Keratinocyte (primary cell): ENCODE results near the gene ALPP. TPM values are rescaled to one million over a fixed set of nuclear protein-coding genes. Genes with fewer than 3 reads are reported as not detected.
"Not testable (repeated sequence)": the region's sequence is repeated elsewhere in the genome, so short reads cannot be mapped to it uniquely, and the experiment has no call there.

ENCODE experiments used
- DNase-seq: peaks from one replicate; pipeline ENCODE4 v3.0.0-alpha.2; 2011; ENCODE audit warnings: low read depth, missing footprints, low spot score
- FAIRE-seq: peaks from 2 replicates; lab custom pipeline; 2011; peaks lifted over from hg19 to GRCh38; lab: Jason Lieb, UNC
- H2AFZ ChIP-seq: 2 replicates; pipeline ENCODE4 v1.6.0; 2012; ENCODE audit warnings: low read length, control low read depth, inconsistent platforms; ENCODE audit not compliant: control insufficient read depth
- H3K27ac ChIP-seq: 2 replicates; pipeline ENCODE4 v1.5.1; 2011; ENCODE audit warnings: low read length; ENCODE audit not compliant: control insufficient read depth, insufficient read depth
- H3K27me3 ChIP-seq: 3 replicates; pipeline ENCODE4 v1.6.0; 2011; ENCODE audit warnings: low read length; ENCODE audit not compliant: control insufficient read depth, insufficient read depth; ENCODE audit errors: extremely low read depth
- H3K36me3 ChIP-seq, 2 experiments: 2 replicates in 1 of 2; 3 replicates in 1 of 2; pipeline ENCODE4 v1.5.1; 2011; ENCODE audit warnings: low read length in 2 of 2, mild to moderate bottlenecking in 1 of 2; ENCODE audit not compliant: control insufficient read depth in 2 of 2, insufficient read depth in 2 of 2; ENCODE audit errors: extremely low read depth in 1 of 2
- H3K4me1 ChIP-seq: 3 replicates; pipeline ENCODE4 v1.5.1; 2011; ENCODE audit warnings: low read length; ENCODE audit not compliant: control insufficient read depth, insufficient read depth; ENCODE audit errors: extremely low read depth
- H3K4me2 ChIP-seq: 3 replicates; pipeline ENCODE4 v1.6.0; 2011; ENCODE audit warnings: low read depth, low read length; ENCODE audit not compliant: control insufficient read depth, insufficient read depth; ENCODE audit errors: extremely low read depth
- H3K4me3 ChIP-seq, 3 experiments: fragments of 200-600 bp in 1 of 3; sonication (generic) in 1 of 3; 2 replicates in 2 of 3; 3 replicates in 1 of 3; pipeline ENCODE4 v1.5.1; 2011 to 2016; ENCODE audit warnings: low read length in 3 of 3, mild to moderate bottlenecking in 3 of 3, control low read depth in 2 of 3, inconsistent platforms in 1 of 3, low read depth in 1 of 3, mixed read lengths in 1 of 3, mixed run types in 1 of 3, moderate library complexity in 1 of 3; ENCODE audit not compliant: control insufficient read depth in 2 of 3, insufficient read depth in 2 of 3; ENCODE audit errors: extremely low read depth in 1 of 3
- H3K79me2 ChIP-seq: 2 replicates; pipeline ENCODE4 v1.6.0; 2012; ENCODE audit warnings: low read length; ENCODE audit not compliant: control insufficient read depth, insufficient read depth
- H3K9ac ChIP-seq: 3 replicates; pipeline ENCODE4 v1.6.0; 2011; ENCODE audit warnings: low read length; ENCODE audit not compliant: control insufficient read depth, insufficient read depth; ENCODE audit errors: extremely low read depth
- H3K9me1 ChIP-seq: 3 replicates; pipeline ENCODE4 v1.6.0; 2011; ENCODE audit warnings: low read length; ENCODE audit not compliant: control insufficient read depth, insufficient read depth; ENCODE audit errors: extremely low read depth
- H3K9me3 ChIP-seq: 2 replicates; pipeline ENCODE4 v1.5.1; 2012; ENCODE audit warnings: low read depth, low read length; ENCODE audit not compliant: control insufficient read depth
- H4K20me1 ChIP-seq: 3 replicates; pipeline ENCODE4 v1.6.0; 2011; ENCODE audit warnings: low read length; ENCODE audit not compliant: control insufficient read depth, insufficient read depth; ENCODE audit errors: extremely low read depth
- CTCF ChIP-seq, 3 experiments: IDR thresholded peaks in 1 of 3; conservative IDR thresholded peaks in 1 of 3; optimal IDR thresholded peaks in 1 of 3; 2 replicates in 2 of 3; 3 replicates in 1 of 3; pipeline versions ENCODE3 to v1.5.1; 2011; ENCODE audit warnings: low read length in 3 of 3, mild to moderate bottlenecking in 3 of 3, moderate library complexity in 2 of 3, control low read depth in 1 of 3, inconsistent platforms in 1 of 3; ENCODE audit not compliant: insufficient read depth in 2 of 3; ENCODE audit errors: extremely low read depth in 1 of 3
- EZH2 ChIP-seq: IDR thresholded peaks from one replicate; pipeline ENCODE4 v1.6.1; 2012; ENCODE audit warnings: inconsistent platforms, mild to moderate bottlenecking, low read length, moderate library complexity
- dilution Hi-C: fragments of 300-500 bp; cut with MboI; formaldehyde crosslinking; loops from one replicate; pipeline ENCODE4 v1.7.0; 2020; ENCODE audit warnings: low sequenced_read_pairs; ENCODE audit not compliant: extremely low pct_ligation_motif_present
- polyA plus RNA-seq, 5 experiments: library from polyadenylated mRNA; depleted of rRNA in 3 of 5; stranded (reverse) in 3 of 5; stranded (forward) in 1 of 5; unstranded in 1 of 5; fragments of >200 nt; gene quantifications; 1 replicate in 1 of 5; 2 replicates in 3 of 5; 3 replicates in 1 of 5; pipeline versions ENCODE4 v1.2.1 to v1.2.3, GENCODE V29; 2011 to 2012; ENCODE audit warnings: missing spikeins in 2 of 5, low read depth in 1 of 5, low replicate concordance in 1 of 5

The ALPP gene
- polyA plus RNA-seq, 1 donor (not counting 4 experiments of a cell fraction or from before 2014, with no cell fraction given), result not detected

GRCh38 chr2:232377841-232378734, 463 bp upstream of the ALPP start:
- Histone ChIP-seq H4K20me1 (no peaks in the 10 kb centered on the region), H3K4me1 (peaks cover 3% of the 10 kb centered on the region), H3K9me1 (no peaks in the 10 kb centered on the region), H3K79me2 (no peaks in the 10 kb centered on the region), H3K27ac (no peak overlapping the region), H3K4me3 (no peak overlapping the region), H3K9ac (no peak overlapping the region), H3K27me3 (peaks cover 15% of the 10 kb centered on the region), H3K4me2 (no peak overlapping the region), H2AFZ (no peak overlapping the region), H3K9me3 (no peaks in the 10 kb centered on the region), H3K36me3 (no peaks in the 10 kb centered on the region)
- DNase-seq (no peak), FAIRE-seq (no peak)
- dilution Hi-C loops, result no loop called here
- no peak for TF ChIP-seq EZH2
- TF ChIP-seq CTCF (optimal IDR thresholded peaks at IDR 0.05 in 1 of 3, IDR thresholded peaks at IDR 0.05 in 1 of 3, conservative IDR thresholded peaks at IDR 0.05 in 1 of 3; ENCODE audit: extremely low read depth in 1 of 3, insufficient read depth in 2 of 3, low read length in 3 of 3), result no peak

- H3K36me3 ChIP-seq, DNase-seq, H2AFZ ChIP-seq, H4K20me1 ChIP-seq, H3K4me2 ChIP-seq, H3K27ac ChIP-seq, H3K4me1 ChIP-seq, dilution Hi-C loops, H3K9me1 ChIP-seq, H3K9ac ChIP-seq, FAIRE-seq, H3K79me2 ChIP-seq, H3K4me3 ChIP-seq, H3K9me3 ChIP-seq: not testable (repeated sequence)
- peaks cover 30% of the 10 kb centered on the region for H3K27me3 ChIP-seq
Measured at GRCh38 chr2:232379610-232380590, 1.3 kb downstream of the ALPP start.

- H2AFZ ChIP-seq, H3K4me2 ChIP-seq, H3K9me1 ChIP-seq, H3K9ac ChIP-seq, FAIRE-seq, dilution Hi-C loops, H3K4me3 ChIP-seq, H4K20me1 ChIP-seq, H3K4me1 ChIP-seq, H3K36me3 ChIP-seq, H3K27ac ChIP-seq, H3K9me3 ChIP-seq, DNase-seq, H3K79me2 ChIP-seq: not testable (repeated sequence)
- H3K27me3 ChIP-seq, result peaks cover 44% of the 10 kb centered on the region
Measured at GRCh38 chr2:232381204-232382031, 2.9 kb downstream of the ALPP start.
